ENCODE measurements around the gene LTBP3. TPM values are rescaled to one million over a fixed set of nuclear protein-coding genes. Genes with fewer than 3 reads are reported as not detected.
A peak's percentile ranks its signal among the peaks of the same experiment; 100 is the strongest.

The LTBP3 gene
- total and polyA plus RNA-seq, 9 donors, result 35.9 to 292 (median 188) TPM

GRCh38 chr11:65571420-65571819 is 13.3 kb upstream of the LTBP3 start:
- Histone ChIP-seq H3K27ac (no peak overlapping the region), H3K36me3 (no peaks in the 10 kb centered on the region), H3K4me3 (peak overlapping the region; percentile 83), H3K4me1 (ENCODE audit: insufficient read depth) (peaks cover 11% of the 10 kb centered on the region), H3K27me3 (no peaks in the 10 kb centered on the region), H3K9me3 (no peaks in the 10 kb centered on the region)
- TF ChIP-seq, protein P1, sequence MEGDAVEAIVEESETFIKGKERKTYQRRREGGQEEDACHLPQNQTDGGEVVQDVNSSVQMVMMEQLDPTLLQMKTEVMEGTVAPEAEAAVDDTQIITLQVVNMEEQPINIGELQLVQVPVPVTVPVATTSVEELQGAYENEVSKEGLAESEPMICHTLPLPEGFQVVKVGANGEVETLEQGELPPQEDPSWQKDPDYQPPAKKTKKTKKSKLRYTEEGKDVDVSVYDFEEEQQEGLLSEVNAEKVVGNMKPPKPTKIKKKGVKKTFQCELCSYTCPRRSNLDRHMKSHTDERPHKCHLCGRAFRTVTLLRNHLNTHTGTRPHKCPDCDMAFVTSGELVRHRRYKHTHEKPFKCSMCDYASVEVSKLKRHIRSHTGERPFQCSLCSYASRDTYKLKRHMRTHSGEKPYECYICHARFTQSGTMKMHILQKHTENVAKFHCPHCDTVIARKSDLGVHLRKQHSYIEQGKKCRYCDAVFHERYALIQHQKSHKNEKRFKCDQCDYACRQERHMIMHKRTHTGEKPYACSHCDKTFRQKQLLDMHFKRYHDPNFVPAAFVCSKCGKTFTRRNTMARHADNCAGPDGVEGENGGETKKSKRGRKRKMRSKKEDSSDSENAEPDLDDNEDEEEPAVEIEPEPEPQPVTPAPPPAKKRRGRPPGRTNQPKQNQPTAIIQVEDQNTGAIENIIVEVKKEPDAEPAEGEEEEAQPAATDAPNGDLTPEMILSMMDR (IDR thresholded peaks at IDR 0.05), result no peak
- TF ChIP-seq EP300 (IDR thresholded peaks at IDR 0.05) (no peak), POLR2A (IDR thresholded peaks at IDR 0.05) (no peak)
- DNase-seq, result no peak
- 64 to 75% (median 70%) methylated on average over 9 of the region's 9 CpGs for WGBS, 3 donors
- intact Hi-C loops (cut with DNase I), result loop anchor here in 3 of 4 donors (1.0 to 5.0 kb wide), 4 partner anchors 31 to 81 kb away; partner anchors contain the start of gene MAP3K11 (in 1 of the 3)

- H3K4me1 ChIP-seq (ENCODE audit: insufficient read depth), result peaks cover 8% of the 10 kb centered on the region
- H3K4me3 ChIP-seq, result peak within 1 kb of the TSS; percentile 83
- WGBS, 3 donors, result 0 to 1% (median 0%) methylated on average over 56 to 89 of the region's 89 CpGs
- peak within 1 kb of the TSS; percentile 87 to 91 for H3K27ac ChIP-seq
- TF ChIP-seq, protein P1 (IDR thresholded peaks at IDR 0.05), result peak; percentile 16 to 80 (median 76)
- TF ChIP-seq EP300 (IDR thresholded peaks at IDR 0.05) (peak; percentile 97), POLR2A (IDR thresholded peaks at IDR 0.05) (peak; percentile 86)
- intact Hi-C loops (cut with DNase I), result loop anchor here in 3 of 4 donors (5.0 kb wide), 3 partner anchors 38 to 82 kb away; partner anchors contain the start of gene MAP3K11 (in 1 of the 3)
- DNase-seq, result peak; percentile 96 to 98 (median 98)
- H3K27me3 ChIP-seq, result no peaks in the 10 kb centered on the region
- H3K9me3 ChIP-seq, result no peaks in the 10 kb centered on the region
- H3K36me3 ChIP-seq, result no peaks in the 10 kb centered on the region
These were observed 12.1 kb upstream of the LTBP3 start, which contains the start of gene ZNRD2 for GRCh38 chr11:65569973-65570918. TSS of gene ZNRD2 (plus strand) at chr11:65570477. CDS start at chr11:65570492, 15 bp downstream.

GRCh38 chr11:65569164-65569972 is 11.2 kb upstream of the LTBP3 start:
- peaks cover 8% of the 10 kb centered on the region for H3K4me1 ChIP-seq (ENCODE audit: insufficient read depth)

More at GRCh38 chr11:65569164-65569972, 11.2 kb upstream of the LTBP3 start:
- WGBS, 3 donors, result 5 to 7% (median 6%) methylated on average over 28 of the region's 28 CpGs
- Histone ChIP-seq H3K27ac (peak overlapping the region; percentile 76 to 87), H3K27me3 (no peaks in the 10 kb centered on the region), H3K4me3 (peak overlapping the region; percentile 83), H3K36me3 (no peaks in the 10 kb centered on the region), H3K9me3 (no peaks in the 10 kb centered on the region)
- TF ChIP-seq EP300 (IDR thresholded peaks at IDR 0.05), result no peak
- TF ChIP-seq POLR2A (IDR thresholded peaks at IDR 0.05), result no peak
- TF ChIP-seq, protein P1 (IDR thresholded peaks at IDR 0.05), result no peak
- no peak for DNase-seq
- intact Hi-C loops (cut with DNase I), result no loop called here
